ENCODE data around the gene DENND1A. TPM values are rescaled to one million over a fixed set of nuclear protein-coding genes. Genes with fewer than 3 reads are reported as not detected.

Gene DENND1A
- total RNA-seq: 17.2 and 18.7 TPM in 2 replicates

GRCh38 chr9:123929870-123930831 is at the start of gene DENND1A:
DENND1A (minus strand) TSS chr9:123930126; CDS start chr9:123929905, 221 bp downstream.

DNA sequence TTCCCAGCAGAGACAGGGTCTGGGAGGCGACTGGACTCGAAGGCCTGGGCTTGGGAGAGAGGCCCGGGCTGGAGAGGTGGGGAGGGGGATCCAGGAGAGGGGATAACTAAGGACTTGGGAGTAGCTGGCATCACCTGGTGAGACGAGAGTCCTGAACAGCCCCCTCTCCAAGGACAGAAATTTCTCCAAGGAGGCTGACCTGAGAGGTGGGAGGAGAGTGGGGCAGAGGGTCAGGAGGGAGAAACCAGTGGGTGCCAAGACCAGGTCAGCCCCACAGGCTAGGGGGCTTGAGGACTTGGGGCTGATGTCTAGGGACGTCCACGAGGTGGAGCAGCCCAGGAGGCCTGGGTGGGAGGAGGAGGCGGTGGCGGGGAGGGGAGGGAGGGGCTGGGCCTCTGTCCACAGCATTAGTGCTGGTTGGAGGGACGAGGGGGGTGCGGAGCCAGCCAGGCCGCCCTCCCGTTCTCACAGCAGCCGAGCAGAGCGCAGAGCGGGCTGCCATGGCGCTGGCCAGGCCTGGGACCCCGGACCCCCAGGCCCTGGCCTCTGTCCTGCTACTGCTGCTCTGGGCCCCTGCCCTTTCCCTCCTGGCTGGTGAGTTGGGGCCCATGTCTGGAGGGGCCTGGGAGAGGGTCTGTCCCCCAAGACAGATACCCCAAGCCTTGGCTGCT is 574.0 kb downstream of the DENND1A start, which contains the start of gene CRB2:
CRB2 (plus strand) TSS at position 437 of the 671 bp plus-strand sequence; CDS start at position 501, 64 bp downstream.

Other genes with a start within 250 kb of the DENND1A start
- gene LHX2, start 81.6 kb upstream of the DENND1A start, total RNA-seq: 0.15 TPM in 1 of 2 replicates, not detected in the other

All from bronchus fibroblast of lung (primary cell).